Measurements from ENCODE around the gene LMO7.
"Not testable (repeated sequence)": the region's sequence is repeated elsewhere in the genome, so short reads cannot be mapped to it uniquely, and the experiment has no call there.

The LMO7 gene

GRCh38 chr13:75689686-75690085, 53.6 kb downstream of the LMO7 start:
- no peak for DNase-seq (ENCODE audit: extremely low read depth, low read depth)
- TF ChIP-seq, protein P1, sequence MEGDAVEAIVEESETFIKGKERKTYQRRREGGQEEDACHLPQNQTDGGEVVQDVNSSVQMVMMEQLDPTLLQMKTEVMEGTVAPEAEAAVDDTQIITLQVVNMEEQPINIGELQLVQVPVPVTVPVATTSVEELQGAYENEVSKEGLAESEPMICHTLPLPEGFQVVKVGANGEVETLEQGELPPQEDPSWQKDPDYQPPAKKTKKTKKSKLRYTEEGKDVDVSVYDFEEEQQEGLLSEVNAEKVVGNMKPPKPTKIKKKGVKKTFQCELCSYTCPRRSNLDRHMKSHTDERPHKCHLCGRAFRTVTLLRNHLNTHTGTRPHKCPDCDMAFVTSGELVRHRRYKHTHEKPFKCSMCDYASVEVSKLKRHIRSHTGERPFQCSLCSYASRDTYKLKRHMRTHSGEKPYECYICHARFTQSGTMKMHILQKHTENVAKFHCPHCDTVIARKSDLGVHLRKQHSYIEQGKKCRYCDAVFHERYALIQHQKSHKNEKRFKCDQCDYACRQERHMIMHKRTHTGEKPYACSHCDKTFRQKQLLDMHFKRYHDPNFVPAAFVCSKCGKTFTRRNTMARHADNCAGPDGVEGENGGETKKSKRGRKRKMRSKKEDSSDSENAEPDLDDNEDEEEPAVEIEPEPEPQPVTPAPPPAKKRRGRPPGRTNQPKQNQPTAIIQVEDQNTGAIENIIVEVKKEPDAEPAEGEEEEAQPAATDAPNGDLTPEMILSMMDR (IDR thresholded peaks at IDR 0.05; ENCODE audit: low read depth, low read length, missing control alignments) = no peak
- no peak overlapping the region for H3K4me3 ChIP-seq (replicated peaks; ENCODE audit: low read depth, low read length)

GRCh38 chr13:75690607-75691006, 54.5 kb downstream of the LMO7 start:
- no peak overlapping the region for H3K4me3 ChIP-seq (replicated peaks; ENCODE audit: low read depth, low read length)
- DNase-seq (ENCODE audit: extremely low read depth, low read depth) = no peak
- TF ChIP-seq, protein P1 (IDR thresholded peaks at IDR 0.05; ENCODE audit: low read depth, low read length, missing control alignments) = no peak

DNA sequence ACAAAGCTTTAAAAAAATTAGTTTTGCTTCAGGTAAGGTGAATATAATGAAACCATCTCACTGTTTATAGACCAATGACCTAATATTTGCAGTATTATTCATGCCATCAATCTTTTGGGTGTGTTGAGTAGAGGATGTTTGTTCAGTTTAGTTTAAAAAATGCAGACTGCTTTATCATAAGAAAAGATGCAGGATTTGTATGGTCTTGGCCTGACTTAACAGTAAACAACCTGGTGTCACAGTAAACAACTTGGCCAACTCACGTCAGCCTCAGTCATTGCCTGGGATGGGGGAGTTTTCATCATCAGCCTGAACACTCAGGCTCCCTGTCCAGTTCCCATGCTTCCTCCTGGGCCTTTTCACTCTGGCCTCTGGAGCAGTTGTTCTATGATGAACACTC, 55.1 kb downstream of the LMO7 start:
- no peak overlapping the region for H3K4me3 ChIP-seq (replicated peaks; ENCODE audit: low read depth, low read length)
- TF ChIP-seq, protein P1 (IDR thresholded peaks at IDR 0.05; ENCODE audit: low read depth, low read length, missing control alignments) = no peak
- DNase-seq (ENCODE audit: extremely low read depth, low read depth) = no peak

DNA sequence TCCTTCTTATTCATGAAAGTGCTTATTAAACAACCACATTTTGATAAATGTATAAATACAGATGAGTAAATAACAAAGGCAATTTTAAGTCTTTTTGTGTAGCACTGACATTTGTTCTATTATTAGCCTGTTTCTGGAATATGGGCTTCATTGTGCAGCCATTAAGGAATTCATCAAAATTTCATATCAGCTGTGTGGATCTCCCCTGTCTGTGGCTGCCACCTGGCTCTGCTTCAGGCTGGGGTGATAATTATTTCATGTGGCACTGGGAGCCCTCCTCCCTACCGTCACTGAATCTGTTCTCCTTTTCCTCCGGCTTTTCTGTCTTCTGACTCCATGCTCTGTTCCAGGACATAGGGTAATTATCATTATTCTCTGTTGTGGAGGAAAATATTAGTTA, 57.1 kb downstream of the LMO7 start:
- no peak for DNase-seq (ENCODE audit: extremely low read depth, low read depth)
- H3K4me3 ChIP-seq (replicated peaks; ENCODE audit: low read depth, low read length) = no peak overlapping the region
- TF ChIP-seq, protein P1 (IDR thresholded peaks at IDR 0.05; ENCODE audit: low read depth, low read length, missing control alignments) = no peak

- TF ChIP-seq, protein P1 (IDR thresholded peaks at IDR 0.05; ENCODE audit: low read depth, low read length, missing control alignments) = no peak
- no peak overlapping the region for H3K4me3 ChIP-seq (replicated peaks; ENCODE audit: low read depth, low read length)
- DNase-seq (ENCODE audit: extremely low read depth, low read depth) = no peak
Observed at GRCh38 chr13:75694722-75695121, 58.6 kb downstream of the LMO7 start.

DNA sequence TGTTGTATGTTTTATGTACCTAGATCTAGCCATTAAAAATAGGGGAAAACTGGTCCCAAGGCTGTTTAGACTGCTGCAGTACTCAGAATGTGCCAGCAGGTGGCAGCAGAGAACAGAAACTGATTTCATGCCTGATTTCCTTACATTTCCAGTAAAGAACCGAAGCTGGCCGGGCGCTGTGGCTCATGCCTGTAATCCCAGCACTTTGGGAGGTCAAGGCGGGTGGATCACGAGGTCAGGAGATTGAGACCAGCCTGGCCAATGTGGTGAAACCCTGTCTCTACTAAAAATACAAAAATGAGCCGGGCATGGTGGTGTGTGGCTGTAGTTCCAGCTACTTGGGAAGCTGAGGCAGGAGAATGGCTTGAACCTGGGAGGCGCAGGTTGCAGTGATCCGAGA, 59.8 kb downstream of the LMO7 start:
- H3K4me3 ChIP-seq (replicated peaks; ENCODE audit: low read depth, low read length) = not testable (repeated sequence)
- TF ChIP-seq, protein P1 (IDR thresholded peaks at IDR 0.05; ENCODE audit: low read depth, low read length, missing control alignments) = peak; percentile 82
- DNase-seq (ENCODE audit: extremely low read depth, low read depth) = peak; percentile 60

DNA sequence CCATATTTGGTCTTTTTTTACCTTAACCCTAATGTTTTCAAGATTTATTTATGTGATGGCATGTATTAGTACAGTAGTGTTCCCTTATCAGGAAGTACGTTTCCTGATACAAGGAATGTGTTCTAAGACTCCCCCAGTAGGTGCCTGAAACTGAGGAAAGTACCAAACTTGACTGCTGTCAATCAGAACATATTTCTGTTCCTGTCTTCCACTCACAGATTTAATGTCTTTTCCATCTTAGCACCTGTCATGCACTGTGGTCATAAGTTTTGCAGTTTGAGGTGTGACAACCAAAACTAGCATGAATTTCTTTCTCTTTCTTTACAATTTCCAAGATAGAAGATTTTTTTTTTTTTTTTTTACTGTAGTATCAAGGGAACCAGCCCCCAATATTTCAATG, 62.9 kb downstream of the LMO7 start:
- no peak overlapping the region for H3K4me3 ChIP-seq (replicated peaks; ENCODE audit: low read depth, low read length)
- TF ChIP-seq, protein P1 (IDR thresholded peaks at IDR 0.05; ENCODE audit: low read depth, low read length, missing control alignments) = no peak
- no peak for DNase-seq (ENCODE audit: extremely low read depth, low read depth)

DNA sequence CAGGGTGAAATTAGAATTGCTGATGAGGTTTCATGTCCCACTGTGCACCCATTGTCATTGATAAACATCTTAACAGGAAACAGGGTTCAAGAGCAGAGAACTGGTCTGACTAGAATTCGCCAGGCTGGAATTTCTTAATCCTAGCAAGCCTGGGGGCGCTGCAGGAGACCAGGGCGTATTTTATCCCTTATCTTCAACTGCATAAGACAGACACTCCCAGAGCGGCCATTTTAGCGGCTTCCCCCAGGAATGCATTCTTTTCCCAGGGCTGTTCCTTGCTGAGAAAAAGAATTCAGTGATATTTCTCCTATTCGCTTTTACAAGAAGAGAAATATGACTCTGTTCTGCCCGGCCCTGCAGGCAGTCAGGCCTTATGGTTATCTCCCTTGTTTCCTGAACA, 63.6 kb downstream of the LMO7 start:
- DNase-seq (ENCODE audit: extremely low read depth, low read depth); H3K4me3 ChIP-seq (replicated peaks; ENCODE audit: low read depth, low read length): not testable (repeated sequence)
